Prostate gland (tissue), 2 donors: ENCODE data around the gene OR4X2. TPM values are rescaled to one million over a fixed set of nuclear protein-coding genes. Genes with fewer than 3 reads are reported as not detected.

Source experiments
- DNase-seq: peaks from one replicate; pipeline ENCODE4 v3.0.0-alpha.2; 2019; ENCODE audit warnings: low spot score
- H3K27ac ChIP-seq, 2 donors: fragments of 200-600 bp; sonication (generic); 2 replicates each; pipeline ENCODE4 v1.5.1; 2017 to 2019
- H3K27me3 ChIP-seq: fragments of 200-600 bp; sonication (generic); replicated peaks from 2 replicates; pipeline ENCODE4 v1.5.1; 2019; ENCODE audit not compliant: insufficient read depth
- H3K36me3 ChIP-seq, 2 donors: fragments of 200-600 bp; sonication (generic); 1 replicate in 1 of 2; 2 replicates in 1 of 2; pipeline versions ENCODE4 v1.5.1 to v1.8.1; 2017 to 2019
- H3K4me1 ChIP-seq: fragments of 200-600 bp; sonication (generic); replicated peaks from 2 replicates; pipeline ENCODE4 v1.5.1; 2019
- H3K4me3 ChIP-seq, 2 donors: fragments of 200-600 bp; sonication (generic); 2 replicates each; pipeline ENCODE4 v1.5.1; 2017 to 2019
- H3K9me3 ChIP-seq: fragments of 200-600 bp; sonication (generic); 2 replicates; pipeline ENCODE4 v1.5.1; 2017
- POLR2A ChIP-seq: fragments of 450-650 bp; IDR thresholded peaks from one replicate; pipeline ENCODE4 v1.6.1; 2016; ENCODE audit warnings: antibody characterized with exemption, mild to moderate bottlenecking
- POLR2AphosphoS5 ChIP-seq: sonication (generic); formaldehyde crosslinking; IDR thresholded peaks from one replicate; pipeline ENCODE4 v1.6.1; 2017; ENCODE audit warnings: antibody characterized with exemption
- WGBS: methylation state at CpG from one replicate; pipeline ENCODE4 v1.1.5; 2018; 5-methylcytosine and 5-hydroxymethylcytosine counted together
- intact Hi-C: fragments of 100-400 bp; cut with DNase I; formaldehyde crosslinking; loops from one replicate; pipeline ENCODE4 v1.14.2; 2022
- total RNA-seq, 2 donors: library from RNA; depleted of rRNA; stranded (reverse); fragments of >200 nt; gene quantifications; one replicate each; pipeline ENCODE4 v1.1.0, GENCODE V29; 2016
- TF ChIP-seq, protein P1 (sequence below), 4 experiments: fragments of 200-600 bp in 2 of 4; fragments of 450-650 bp in 2 of 4; sonication (generic) in 2 of 4; IDR thresholded peaks; 1 replicate in 3 of 4; 2 replicates in 1 of 4; pipeline ENCODE4 v1.5.1; 2016 to 2019; ENCODE audit warnings: antibody characterized with exemption in 4 of 4, mild to moderate bottlenecking in 2 of 4, moderate library complexity in 2 of 4

The OR4X2 gene
- total RNA-seq, 2 donors from 2014 or later, result not detected

- no peaks in the 10 kb centered on the region for H3K9me3 ChIP-seq
- no peaks in the 10 kb centered on the region for H3K27me3 ChIP-seq
- no peaks in the 10 kb centered on the region for H3K4me1 ChIP-seq
- TF ChIP-seq, protein P1, sequence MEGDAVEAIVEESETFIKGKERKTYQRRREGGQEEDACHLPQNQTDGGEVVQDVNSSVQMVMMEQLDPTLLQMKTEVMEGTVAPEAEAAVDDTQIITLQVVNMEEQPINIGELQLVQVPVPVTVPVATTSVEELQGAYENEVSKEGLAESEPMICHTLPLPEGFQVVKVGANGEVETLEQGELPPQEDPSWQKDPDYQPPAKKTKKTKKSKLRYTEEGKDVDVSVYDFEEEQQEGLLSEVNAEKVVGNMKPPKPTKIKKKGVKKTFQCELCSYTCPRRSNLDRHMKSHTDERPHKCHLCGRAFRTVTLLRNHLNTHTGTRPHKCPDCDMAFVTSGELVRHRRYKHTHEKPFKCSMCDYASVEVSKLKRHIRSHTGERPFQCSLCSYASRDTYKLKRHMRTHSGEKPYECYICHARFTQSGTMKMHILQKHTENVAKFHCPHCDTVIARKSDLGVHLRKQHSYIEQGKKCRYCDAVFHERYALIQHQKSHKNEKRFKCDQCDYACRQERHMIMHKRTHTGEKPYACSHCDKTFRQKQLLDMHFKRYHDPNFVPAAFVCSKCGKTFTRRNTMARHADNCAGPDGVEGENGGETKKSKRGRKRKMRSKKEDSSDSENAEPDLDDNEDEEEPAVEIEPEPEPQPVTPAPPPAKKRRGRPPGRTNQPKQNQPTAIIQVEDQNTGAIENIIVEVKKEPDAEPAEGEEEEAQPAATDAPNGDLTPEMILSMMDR (IDR thresholded peaks at IDR 0.05), result no peak
- no peak for TF ChIP-seq POLR2A
- TF ChIP-seq POLR2AphosphoS5, result no peak
- no peak overlapping the region for H3K27ac ChIP-seq
- WGBS, result 36% methylated on average over 3 of the region's 3 CpGs
- no peak for DNase-seq
- intact Hi-C loops, result no loop called here
- no peak overlapping the region for H3K4me3 ChIP-seq
- no peaks in the 10 kb centered on the region for H3K36me3 ChIP-seq
Measured at GRCh38 chr11:48237727-48238126, 7.2 kb upstream of the OR4X2 start.

- H3K36me3 ChIP-seq, result no peaks in the 10 kb centered on the region
- DNase-seq, result no peak
- TF ChIP-seq, protein P1 (IDR thresholded peaks at IDR 0.05), result no peak
- no peak for TF ChIP-seq POLR2AphosphoS5
- TF ChIP-seq POLR2A, result no peak
- no peak overlapping the region for H3K27ac ChIP-seq
- WGBS, result 74% methylated on average over 3 of the region's 3 CpGs
- no peak overlapping the region for H3K4me3 ChIP-seq
- intact Hi-C loops, result no loop called here
- no peaks in the 10 kb centered on the region for H3K27me3 ChIP-seq
- H3K9me3 ChIP-seq, result no peaks in the 10 kb centered on the region
- no peaks in the 10 kb centered on the region for H3K4me1 ChIP-seq
Measured at GRCh38 chr11:48242501-48242900, 2.4 kb upstream of the OR4X2 start.

GRCh38 chr11:48248902-48249301 is 4.0 kb downstream of the OR4X2 start:
- Histone ChIP-seq H3K27ac (no peak overlapping the region), H3K4me3 (no peak overlapping the region), H3K9me3 (no peaks in the 10 kb centered on the region), H3K27me3 (no peaks in the 10 kb centered on the region), H3K4me1 (no peaks in the 10 kb centered on the region), H3K36me3 (no peaks in the 10 kb centered on the region)
- intact Hi-C loops, result no loop called here
- TF ChIP-seq POLR2A (no peak), POLR2AphosphoS5 (no peak)
- TF ChIP-seq, protein P1 (IDR thresholded peaks at IDR 0.05), result no peak
- no peak for DNase-seq
- WGBS, result 90% methylated on average over 1 of the region's 1 CpG

GRCh38 chr11:48261600-48261999 is 16.7 kb downstream of the OR4X2 start:
- intact Hi-C loops, result no loop called here
- H3K27ac ChIP-seq, result no peak overlapping the region
- DNase-seq, result no peak
- no peaks in the 10 kb centered on the region for H3K9me3 ChIP-seq
- no peak overlapping the region for H3K4me3 ChIP-seq
- no peaks in the 10 kb centered on the region for H3K4me1 ChIP-seq
- H3K27me3 ChIP-seq, result no peaks in the 10 kb centered on the region
- 82% methylated on average over 2 of the region's 2 CpGs for WGBS
- no peak for TF ChIP-seq POLR2A
- TF ChIP-seq, protein P1 (IDR thresholded peaks at IDR 0.05), result no peak
- H3K36me3 ChIP-seq, result no peaks in the 10 kb centered on the region

GRCh38 chr11:48263423-48263911 is 18.6 kb downstream of the OR4X2 start, which contains the start of gene OR4X1:
OR4X1 (plus strand) TSS chr11:48263861; CDS start chr11:48263861, 0 bp downstream.
- H3K27me3 ChIP-seq, result no peaks in the 10 kb centered on the region
- DNase-seq, result no peak
- no peak within 1 kb of the TSS for H3K4me3 ChIP-seq
- no peak for TF ChIP-seq POLR2A
- no peak within 1 kb of the TSS for H3K27ac ChIP-seq
- 36% methylated on average over 3 of the region's 3 CpGs for WGBS
- H3K4me1 ChIP-seq, result no peaks in the 10 kb centered on the region
- H3K36me3 ChIP-seq, result no peaks in the 10 kb centered on the region
- intact Hi-C loops, result no loop called here
- no peaks in the 10 kb centered on the region for H3K9me3 ChIP-seq
